Stimulated activated CD4-positive, alpha-beta T cell treated with anti-CD3 and anti-CD28 coated beads, Interleukin-4, amount 100 ng/mL, for 48 hours (primary cell): ENCODE data around the gene TENM3.

Experiments used
- DNase-seq, 2 donors: peaks; one replicate each; pipeline ENCODE4 v3.0.0-alpha.2; 2020; ENCODE audit warnings: low read depth in 2 of 2

The TENM3 gene

GRCh38 chr4:182560358-182560757 lies 317.2 kb downstream of the TENM3 start:
- DNase-seq = no peak

- DNase-seq = no peak
Observed at GRCh38 chr4:182562350-182562749, 319.1 kb downstream of the TENM3 start.

GRCh38 chr4:182564724-182565369 lies 321.6 kb downstream of the TENM3 start:
- no peak for DNase-seq

- no peak for DNase-seq
Observed at GRCh38 chr4:182567119-182567518, 323.9 kb downstream of the TENM3 start.

- no peak for DNase-seq
Observed at GRCh38 chr4:182569561-182569960, 326.4 kb downstream of the TENM3 start.

GRCh38 chr4:182574706-182575105 lies 331.5 kb downstream of the TENM3 start:
- no peak for DNase-seq

GRCh38 chr4:182575225-182575624 lies 332.0 kb downstream of the TENM3 start:
- no peak for DNase-seq

GRCh38 chr4:182576601-182577289 lies 333.5 kb downstream of the TENM3 start:
- no peak for DNase-seq

- DNase-seq = no peak
Observed at GRCh38 chr4:182577411-182577810, 334.2 kb downstream of the TENM3 start.

GRCh38 chr4:182578402-182578801 lies 335.2 kb downstream of the TENM3 start:
- DNase-seq = no peak

GRCh38 chr4:182582245-182582644 lies 339.0 kb downstream of the TENM3 start:
- no peak for DNase-seq

GRCh38 chr4:182583703-182584415 lies 340.7 kb downstream of the TENM3 start:
- DNase-seq = no peak

- no peak for DNase-seq
Observed at GRCh38 chr4:182585321-182585720, 342.1 kb downstream of the TENM3 start.

- DNase-seq = no peak
Observed at GRCh38 chr4:182589100-182589499, 345.9 kb downstream of the TENM3 start.

- DNase-seq = no peak
Observed at GRCh38 chr4:182593402-182593801, 350.2 kb downstream of the TENM3 start.

- no peak for DNase-seq
Observed at GRCh38 chr4:182593864-182594263, 350.7 kb downstream of the TENM3 start.

- DNase-seq = no peak
Observed at GRCh38 chr4:182600093-182600492, 356.9 kb downstream of the TENM3 start.

GRCh38 chr4:182600856-182601255 lies 357.7 kb downstream of the TENM3 start:
- DNase-seq = no peak

GRCh38 chr4:182604161-182604622 lies 361.0 kb downstream of the TENM3 start:
- no peak for DNase-seq

- no peak for DNase-seq
Observed at GRCh38 chr4:182604953-182605352, 361.8 kb downstream of the TENM3 start.

- DNase-seq = no peak
Observed at GRCh38 chr4:182608525-182608924, 365.3 kb downstream of the TENM3 start.

- DNase-seq = no peak
Observed at GRCh38 chr4:182616476-182616875, 373.3 kb downstream of the TENM3 start.

GRCh38 chr4:182619660-182620059 lies 376.5 kb downstream of the TENM3 start:
- DNase-seq = no peak
